ENCODE data around the gene LONP2. TPM values are rescaled to one million over a fixed set of nuclear protein-coding genes. Genes with fewer than 3 reads are reported as not detected.
A peak's percentile ranks its signal among the peaks of the same experiment; 100 is the strongest.
"Not testable (repeated sequence)": the region's sequence is repeated elsewhere in the genome, so short reads cannot be mapped to it uniquely, and the experiment has no call there.

The LONP2 gene
- total RNA-seq, 2 donors from 2014 or later = 67.1 to 68.2 TPM

- H3K27me3 Mint-ChIP-seq = no peaks in the 10 kb centered on the region
- H3K4me1 Mint-ChIP-seq = peaks cover 19% of the 10 kb centered on the region
- ATAC-seq = no peak
- H3K36me3 Mint-ChIP-seq (ENCODE audit: low read depth) = peaks cover 17% of the 10 kb centered on the region
- peak overlapping the region; percentile 67 for H3K27ac Mint-ChIP-seq
- H3K4me3 Mint-ChIP-seq = no peak overlapping the region
- no peaks in the 10 kb centered on the region for H3K9me3 ChIP-seq (ENCODE audit: control insufficient read depth, low read length, poor library complexity, severe bottlenecking)
- no peak for DNase-seq
These were observed 96.0 kb downstream of the LONP2 start for GRCh38 chr16:48340054-48340453.

GRCh38 chr16:48342591-48342990 is 98.5 kb downstream of the LONP2 start:
- ATAC-seq = no peak
- Mint-ChIP-seq H3K36me3 (ENCODE audit: low read depth) (peaks cover 13% of the 10 kb centered on the region), H3K27me3 (no peaks in the 10 kb centered on the region), H3K4me3 (no peak overlapping the region), H3K4me1 (peaks cover 14% of the 10 kb centered on the region), H3K27ac (peak overlapping the region; percentile 19)
- H3K9me3 ChIP-seq (ENCODE audit: control insufficient read depth, low read length, poor library complexity, severe bottlenecking) = no peaks in the 10 kb centered on the region
- DNase-seq = no peak

GRCh38 chr16:48347191-48347865 is 103.2 kb downstream of the LONP2 start:
- Mint-ChIP-seq H3K27me3 (no peaks in the 10 kb centered on the region), H3K4me3 (no peak overlapping the region), H3K4me1 (no peaks in the 10 kb centered on the region), H3K27ac (no peak overlapping the region), H3K36me3 (ENCODE audit: low read depth) (no peaks in the 10 kb centered on the region)
- DNase-seq (no peak), ATAC-seq (no peak)
- H3K9me3 ChIP-seq (ENCODE audit: control insufficient read depth, low read length, poor library complexity, severe bottlenecking) = no peaks in the 10 kb centered on the region

GRCh38 chr16:48347980-48348379 is 103.9 kb downstream of the LONP2 start:
- H3K9me3 ChIP-seq (ENCODE audit: control insufficient read depth, low read length, poor library complexity, severe bottlenecking) = no peaks in the 10 kb centered on the region
- Mint-ChIP-seq H3K27ac (no peak overlapping the region), H3K36me3 (ENCODE audit: low read depth) (no peaks in the 10 kb centered on the region), H3K4me1 (no peaks in the 10 kb centered on the region), H3K4me3 (no peak overlapping the region), H3K27me3 (no peaks in the 10 kb centered on the region)
- DNase-seq (no peak), ATAC-seq (no peak)

GRCh38 chr16:48350736-48351135 is 106.6 kb downstream of the LONP2 start:
- no peak for ATAC-seq
- peaks cover 4% of the 10 kb centered on the region for H3K4me1 Mint-ChIP-seq
- no peaks in the 10 kb centered on the region for H3K36me3 Mint-ChIP-seq (ENCODE audit: low read depth)
- no peak overlapping the region for H3K4me3 Mint-ChIP-seq
- no peak for DNase-seq
- peak overlapping the region; percentile 45 for H3K27ac Mint-ChIP-seq
- H3K27me3 Mint-ChIP-seq = no peaks in the 10 kb centered on the region
- no peaks in the 10 kb centered on the region for H3K9me3 ChIP-seq (ENCODE audit: control insufficient read depth, low read length, poor library complexity, severe bottlenecking)

GRCh38 chr16:48352648-48353390 is 108.7 kb downstream of the LONP2 start:
- H3K36me3 Mint-ChIP-seq (ENCODE audit: low read depth) = no peaks in the 10 kb centered on the region
- DNase-seq (no peak), ATAC-seq (no peak)
- peak overlapping the region; percentile 51 for H3K27ac Mint-ChIP-seq
- H3K4me1 Mint-ChIP-seq = peaks cover 5% of the 10 kb centered on the region
- H3K27me3 Mint-ChIP-seq = no peaks in the 10 kb centered on the region
- H3K4me3 Mint-ChIP-seq = no peak overlapping the region
- H3K9me3 ChIP-seq (ENCODE audit: control insufficient read depth, low read length, poor library complexity, severe bottlenecking) = no peaks in the 10 kb centered on the region

GRCh38 chr16:48353565-48354163 is 109.6 kb downstream of the LONP2 start:
- peaks cover 6% of the 10 kb centered on the region for H3K4me1 Mint-ChIP-seq
- H3K4me3 Mint-ChIP-seq = no peak overlapping the region
- DNase-seq (peak; percentile 30 to 53 (median 52)), ATAC-seq (peak; percentile 97)
- H3K27ac Mint-ChIP-seq = peak overlapping the region; percentile 51
- H3K9me3 ChIP-seq (ENCODE audit: control insufficient read depth, low read length, poor library complexity, severe bottlenecking) = no peaks in the 10 kb centered on the region
- H3K27me3 Mint-ChIP-seq = no peaks in the 10 kb centered on the region
- H3K36me3 Mint-ChIP-seq (ENCODE audit: low read depth) = no peaks in the 10 kb centered on the region

- H3K27ac Mint-ChIP-seq = peak overlapping the region; percentile 34
These were observed 110.3 kb downstream of the LONP2 start for GRCh38 chr16:48354385-48354784.

GRCh38 chr16:48354877-48355855 is 111.1 kb downstream of the LONP2 start:
- no peak for ATAC-seq
- no peaks in the 10 kb centered on the region for H3K9me3 ChIP-seq (ENCODE audit: control insufficient read depth, low read length, poor library complexity, severe bottlenecking)
- DNase-seq = no peak
- no peak overlapping the region for H3K4me3 Mint-ChIP-seq
- no peaks in the 10 kb centered on the region for H3K36me3 Mint-ChIP-seq (ENCODE audit: low read depth)
- peaks cover 6% of the 10 kb centered on the region for H3K4me1 Mint-ChIP-seq
- peak overlapping the region; percentile 34 for H3K27ac Mint-ChIP-seq
- H3K27me3 Mint-ChIP-seq = no peaks in the 10 kb centered on the region

More at GRCh38 chr16:48354385-48354784, 110.3 kb downstream of the LONP2 start:
- H3K27me3 Mint-ChIP-seq; H3K9me3 ChIP-seq (ENCODE audit: control insufficient read depth, low read length, poor library complexity, severe bottlenecking); H3K4me3 Mint-ChIP-seq; DNase-seq; H3K4me1 Mint-ChIP-seq; ATAC-seq; H3K36me3 Mint-ChIP-seq (ENCODE audit: low read depth): not testable (repeated sequence)

- Mint-ChIP-seq H3K4me1 (peaks cover 6% of the 10 kb centered on the region), H3K36me3 (ENCODE audit: low read depth) (no peaks in the 10 kb centered on the region), H3K27me3 (no peaks in the 10 kb centered on the region)
These were observed 112.7 kb downstream of the LONP2 start for GRCh38 chr16:48356633-48357376.

GRCh38 chr16:48358419-48358818 is 114.3 kb downstream of the LONP2 start:
- no peaks in the 10 kb centered on the region for H3K9me3 ChIP-seq (ENCODE audit: control insufficient read depth, low read length, poor library complexity, severe bottlenecking)
- ATAC-seq (no peak), DNase-seq (no peak)
- Mint-ChIP-seq H3K4me3 (peak overlapping the region; percentile 12), H3K27ac (peak overlapping the region; percentile 1), H3K4me1 (peaks cover 7% of the 10 kb centered on the region), H3K27me3 (no peaks in the 10 kb centered on the region), H3K36me3 (ENCODE audit: low read depth) (no peaks in the 10 kb centered on the region)

More at GRCh38 chr16:48356633-48357376, 112.7 kb downstream of the LONP2 start:
- DNase-seq = no peak
- no peak for ATAC-seq
- no peak overlapping the region for H3K4me3 Mint-ChIP-seq
- H3K9me3 ChIP-seq (ENCODE audit: control insufficient read depth, low read length, poor library complexity, severe bottlenecking) = no peaks in the 10 kb centered on the region
- H3K27ac Mint-ChIP-seq = peak overlapping the region; percentile 66

- Mint-ChIP-seq H3K4me1 (peaks cover 4% of the 10 kb centered on the region), H3K27me3 (no peaks in the 10 kb centered on the region), H3K36me3 (ENCODE audit: low read depth) (no peaks in the 10 kb centered on the region), H3K4me3 (no peak overlapping the region), H3K27ac (no peak overlapping the region)
- H3K9me3 ChIP-seq (ENCODE audit: control insufficient read depth, low read length, poor library complexity, severe bottlenecking) = no peaks in the 10 kb centered on the region
- no peak for DNase-seq
- no peak for ATAC-seq
These were observed 115.9 kb downstream of the LONP2 start for GRCh38 chr16:48359983-48360382.
